Measurements from ENCODE around the gene INTS11. TPM values are rescaled to one million over a fixed set of nuclear protein-coding genes. Genes with fewer than 3 reads are reported as not detected.
A peak's percentile ranks its signal among the peaks of the same experiment; 100 is the strongest.
"Not testable (repeated sequence)": the region's sequence is repeated elsewhere in the genome, so short reads cannot be mapped to it uniquely, and the experiment has no call there.

Gene INTS11
- polyA plus RNA-seq, 1 donor from 2014 or later = 65.8 TPM

DNA sequence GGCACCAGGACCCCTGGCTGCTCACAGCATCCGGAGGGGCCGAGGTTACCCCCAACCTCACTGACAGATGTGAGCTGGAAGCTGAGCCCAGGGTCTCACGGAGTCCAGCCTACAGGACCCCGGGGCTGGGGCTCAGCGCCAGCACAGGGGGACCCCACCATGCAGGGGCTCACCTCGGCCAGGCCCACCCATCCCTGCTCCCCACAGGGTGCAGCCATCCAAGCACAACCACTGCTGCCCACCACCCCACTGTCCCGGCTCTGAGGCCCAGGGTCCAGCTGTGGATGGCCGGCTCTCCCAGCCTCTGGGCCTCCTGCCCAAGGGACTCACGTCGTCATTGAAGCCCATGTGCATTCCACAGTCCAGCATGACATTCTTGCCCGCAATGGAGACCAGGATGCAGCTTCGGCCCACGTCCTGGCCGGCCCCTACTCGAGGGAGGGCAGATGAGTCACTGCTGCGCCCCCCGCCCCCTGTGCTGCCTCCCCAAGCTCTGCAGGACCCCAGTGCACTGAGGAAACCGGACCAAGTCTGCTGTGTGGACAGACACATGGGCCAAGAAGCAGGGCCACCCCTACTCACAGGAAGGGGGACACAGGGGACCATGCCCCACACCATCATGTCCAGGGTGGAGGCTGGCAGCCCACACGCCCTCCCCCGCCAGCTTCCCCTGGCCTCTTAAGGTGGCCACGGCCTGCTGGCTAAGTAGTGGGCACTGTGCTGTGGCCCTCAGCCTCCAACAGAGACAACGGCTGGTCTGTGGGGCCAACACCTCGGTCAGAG is 3.6 kb downstream of the INTS11 start:
- Mint-ChIP-seq H3K9me3 (no peaks in the 10 kb centered on the region), H3K4me3 (no peak overlapping the region), H3K36me3 (peaks cover 1% of the 10 kb centered on the region), H3K27me3 (no peaks in the 10 kb centered on the region), H3K27ac (no peak overlapping the region), H3K4me1 (peaks cover 0 to 12% (median 12%) of the 10 kb centered on the region in 3 donors)

DNA sequence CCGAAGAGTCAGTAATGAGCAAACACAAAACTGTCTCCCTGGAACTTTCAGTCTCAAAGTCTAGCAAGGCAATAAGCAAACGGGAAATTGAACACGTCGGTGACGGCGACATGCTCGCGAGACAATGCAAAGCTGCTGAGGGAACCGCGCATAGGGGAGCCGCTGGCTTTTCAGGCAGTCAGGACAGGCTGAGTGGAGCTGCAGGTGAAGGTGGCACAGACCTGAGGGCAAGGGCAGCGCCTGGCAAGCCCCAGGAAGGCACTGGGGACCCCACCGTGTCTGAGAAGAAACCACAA is 4.9 kb downstream of the INTS11 start:
- Mint-ChIP-seq H3K4me1 (peaks cover 0 to 12% (median 12%) of the 10 kb centered on the region in 3 donors), H3K4me3 (peak overlapping the region in 2 of 4 donors; percentile 6 to 66), H3K36me3 (peaks cover 1% of the 10 kb centered on the region), H3K9me3 (no peaks in the 10 kb centered on the region), H3K27ac (peak overlapping the region in 1 of 3 donors; percentile 32), H3K27me3 (no peaks in the 10 kb centered on the region)

DNA sequence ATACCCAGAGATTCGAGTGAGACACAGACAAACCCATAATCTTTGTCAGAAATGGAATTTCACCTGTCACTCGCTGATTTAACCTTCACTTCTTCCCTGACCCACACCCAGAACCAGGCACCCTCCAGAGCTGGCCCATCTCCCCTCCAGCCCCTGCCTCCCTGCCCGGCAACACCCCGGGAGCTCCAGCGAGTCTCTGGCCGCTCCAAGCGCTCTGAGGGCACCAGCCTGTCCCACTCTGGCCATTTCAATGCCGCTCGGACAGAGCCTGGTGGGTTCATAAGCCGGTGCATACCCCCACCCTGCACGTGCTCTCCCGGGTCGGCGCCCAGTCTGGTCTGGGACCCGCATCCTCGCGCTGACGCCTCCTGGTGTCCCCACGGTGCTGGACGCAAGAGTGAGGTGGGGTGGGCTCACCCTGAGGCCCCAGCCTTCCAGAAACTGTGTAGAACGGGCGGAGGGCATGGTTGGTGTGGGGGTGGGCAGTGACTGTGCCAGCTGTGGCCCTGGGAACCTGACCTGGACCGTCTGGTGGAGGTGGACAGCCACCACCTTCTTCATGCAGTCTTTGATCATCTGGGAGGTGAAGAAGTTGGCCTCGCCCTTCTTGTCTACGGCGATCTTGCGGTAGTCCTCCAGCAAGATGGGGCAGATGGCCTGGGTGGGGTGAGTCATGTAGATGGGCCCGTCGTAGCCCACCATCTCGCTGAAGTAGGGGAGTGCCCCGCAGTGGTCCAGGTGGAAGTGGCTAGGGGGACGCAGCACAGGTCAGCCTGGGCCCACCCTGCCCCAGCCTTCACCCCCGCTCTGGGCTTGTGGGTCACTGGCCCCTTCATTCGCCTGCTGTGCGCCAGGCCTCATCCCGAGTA is 5.4 kb downstream of the INTS11 start:
- Mint-ChIP-seq H3K27ac (peak overlapping the region in 1 of 3 donors; percentile 32), H3K27me3 (no peaks in the 10 kb centered on the region), H3K4me1 (peaks cover 0 to 12% (median 12%) of the 10 kb centered on the region in 3 donors), H3K4me3 (peak overlapping the region in 1 of 4 donors; percentile 66), H3K9me3 (no peaks in the 10 kb centered on the region), H3K36me3 (peaks cover 1% of the 10 kb centered on the region)

- Mint-ChIP-seq H3K36me3 (peaks cover 1% of the 10 kb centered on the region), H3K4me1 (peaks cover 0 to 10% (median 8%) of the 10 kb centered on the region in 3 donors), H3K27me3 (no peaks in the 10 kb centered on the region), H3K4me3 (peak overlapping the region in 1 of 4 donors; percentile 26), H3K27ac (no peak overlapping the region), H3K9me3 (no peaks in the 10 kb centered on the region)
Observed at GRCh38 chr1:1318131-1318652, 6.3 kb downstream of the INTS11 start.

- Mint-ChIP-seq H3K27me3 (no peaks in the 10 kb centered on the region), H3K4me3 (peak overlapping the region in 1 of 4 donors; percentile 79), H3K27ac (no peak overlapping the region), H3K36me3 (peaks cover 1% of the 10 kb centered on the region), H3K4me1 (peaks cover 0 to 6% (median 6%) of the 10 kb centered on the region in 3 donors), H3K9me3 (no peaks in the 10 kb centered on the region)
Observed at GRCh38 chr1:1317420-1317819, 7.0 kb downstream of the INTS11 start.

DNA sequence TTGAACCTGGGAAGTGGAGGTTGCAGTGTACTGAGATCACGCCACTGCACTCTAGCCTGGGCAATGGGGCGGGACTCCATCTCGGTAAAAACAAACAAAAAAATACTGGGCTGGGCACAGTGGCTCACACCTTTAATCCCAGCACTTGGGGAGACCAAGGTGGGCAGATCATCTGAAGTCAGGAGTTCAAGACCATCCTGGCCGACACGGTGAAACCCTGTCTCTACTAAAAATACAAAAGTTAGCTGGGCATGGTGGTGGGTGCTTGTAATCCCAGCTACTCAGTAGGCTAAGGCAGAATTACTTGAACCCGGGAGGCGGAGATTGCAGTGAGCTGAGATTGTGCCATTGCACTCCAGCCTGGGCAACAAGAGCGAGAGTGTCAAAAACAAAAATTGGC is 8.3 kb downstream of the INTS11 start:
- not testable (repeated sequence) for H3K4me1 Mint-ChIP-seq, H3K27me3 Mint-ChIP-seq, H3K9me3 Mint-ChIP-seq, H3K36me3 Mint-ChIP-seq
- peak overlapping the region in 1 of 4 donors; percentile 50 for H3K4me3 Mint-ChIP-seq
- peak overlapping the region in 1 of 3 donors; percentile 39 for H3K27ac Mint-ChIP-seq

DNA sequence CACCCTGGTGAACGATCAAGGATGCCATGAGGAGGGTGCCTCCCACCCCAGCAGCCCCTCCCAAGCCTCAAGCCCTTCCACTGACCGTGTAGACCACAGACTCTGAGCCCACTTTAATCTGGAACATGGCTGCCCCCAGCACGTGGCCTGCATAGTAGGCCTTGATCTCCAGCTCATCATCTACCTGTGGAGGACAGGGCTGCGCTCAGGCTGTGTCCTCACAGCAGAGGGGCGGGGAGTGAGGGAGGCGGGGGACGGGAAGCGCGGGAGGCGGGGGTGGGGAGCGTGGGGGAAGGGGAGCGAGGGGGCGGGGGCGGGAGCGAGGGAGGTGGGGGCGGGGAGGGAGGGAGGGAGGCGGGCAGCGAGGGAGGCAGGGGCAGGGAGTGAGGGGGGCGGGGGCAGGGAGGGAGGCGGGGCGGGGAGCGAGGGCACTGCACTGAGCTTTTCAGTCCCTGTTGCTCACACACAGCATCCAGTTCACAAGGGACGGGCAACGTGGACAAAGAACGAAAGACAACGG is 9.0 kb downstream of the INTS11 start:
- no peak overlapping the region for H3K4me3 Mint-ChIP-seq
- peaks cover 0 to 4% (median 3%) of the 10 kb centered on the region in 3 donors for H3K4me1 Mint-ChIP-seq
- no peaks in the 10 kb centered on the region for H3K9me3 Mint-ChIP-seq
- H3K36me3 Mint-ChIP-seq = peaks cover 1% of the 10 kb centered on the region
- H3K27me3 Mint-ChIP-seq = no peaks in the 10 kb centered on the region
- no peak overlapping the region for H3K27ac Mint-ChIP-seq

DNA sequence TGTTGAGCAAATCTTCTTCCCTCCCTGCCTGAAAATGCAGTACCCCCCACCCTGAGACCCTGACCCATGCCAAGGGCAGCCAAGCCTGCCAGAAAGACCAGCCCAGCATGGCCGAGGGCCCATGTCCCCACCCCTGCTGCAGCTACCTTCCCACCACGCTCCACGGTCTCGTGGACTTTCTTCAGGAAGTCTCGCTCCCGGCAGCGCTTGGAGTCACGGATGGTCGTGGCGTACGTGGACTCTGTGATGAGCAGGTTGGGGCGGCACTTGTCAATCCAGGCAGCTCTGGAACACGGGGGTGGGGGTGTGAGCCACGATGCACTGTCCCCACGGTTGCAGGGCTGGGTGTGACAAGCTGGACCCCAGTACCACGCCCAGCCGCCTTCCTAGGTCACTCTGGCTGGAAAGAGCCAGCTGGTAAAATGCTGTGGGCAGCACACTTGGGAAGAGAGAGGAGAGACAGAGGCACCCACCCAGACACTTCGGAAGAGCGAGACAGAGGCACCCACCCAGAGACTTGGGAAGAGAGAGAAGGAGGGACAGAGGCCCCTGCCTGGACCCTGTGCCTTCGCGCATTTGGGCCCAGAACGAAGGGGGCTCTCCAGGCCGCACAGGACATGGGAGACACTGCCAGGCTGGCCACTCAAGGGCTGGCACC is 9.7 kb downstream of the INTS11 start:
- no peaks in the 10 kb centered on the region for H3K27me3 Mint-ChIP-seq
- H3K4me1 Mint-ChIP-seq = peaks cover 0 to 3% (median 1%) of the 10 kb centered on the region in 3 donors
- peak overlapping the region in 1 of 3 donors; percentile 59 for H3K27ac Mint-ChIP-seq
- H3K4me3 Mint-ChIP-seq = no peak overlapping the region
- no peaks in the 10 kb centered on the region for H3K9me3 Mint-ChIP-seq
- peaks cover 1% of the 10 kb centered on the region for H3K36me3 Mint-ChIP-seq

DNA sequence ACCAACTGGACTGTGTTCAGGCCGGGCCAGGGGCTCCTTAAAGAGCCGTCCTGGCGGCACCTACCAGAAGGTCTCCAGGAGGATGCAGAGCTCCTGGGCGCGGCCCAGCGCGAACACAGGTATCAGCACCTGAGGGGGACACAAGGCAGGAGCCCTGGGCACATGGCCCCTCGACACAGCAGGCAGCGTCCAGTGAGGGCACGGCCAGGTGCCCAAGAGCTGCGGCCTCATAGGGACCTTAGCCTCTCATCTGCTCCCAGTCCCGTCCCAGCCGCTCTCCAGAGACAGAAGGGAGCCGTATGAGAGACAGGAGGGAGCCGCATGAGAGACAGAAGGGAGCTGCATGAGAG is 10.2 kb downstream of the INTS11 start:
- no peaks in the 10 kb centered on the region for H3K27me3 Mint-ChIP-seq
- no peak overlapping the region for H3K27ac Mint-ChIP-seq
- no peaks in the 10 kb centered on the region for H3K9me3 Mint-ChIP-seq
- no peak overlapping the region for H3K4me3 Mint-ChIP-seq
- peaks cover 1% of the 10 kb centered on the region for H3K36me3 Mint-ChIP-seq
- peaks cover 0 to 4% (median 3%) of the 10 kb centered on the region in 3 donors for H3K4me1 Mint-ChIP-seq

DNA sequence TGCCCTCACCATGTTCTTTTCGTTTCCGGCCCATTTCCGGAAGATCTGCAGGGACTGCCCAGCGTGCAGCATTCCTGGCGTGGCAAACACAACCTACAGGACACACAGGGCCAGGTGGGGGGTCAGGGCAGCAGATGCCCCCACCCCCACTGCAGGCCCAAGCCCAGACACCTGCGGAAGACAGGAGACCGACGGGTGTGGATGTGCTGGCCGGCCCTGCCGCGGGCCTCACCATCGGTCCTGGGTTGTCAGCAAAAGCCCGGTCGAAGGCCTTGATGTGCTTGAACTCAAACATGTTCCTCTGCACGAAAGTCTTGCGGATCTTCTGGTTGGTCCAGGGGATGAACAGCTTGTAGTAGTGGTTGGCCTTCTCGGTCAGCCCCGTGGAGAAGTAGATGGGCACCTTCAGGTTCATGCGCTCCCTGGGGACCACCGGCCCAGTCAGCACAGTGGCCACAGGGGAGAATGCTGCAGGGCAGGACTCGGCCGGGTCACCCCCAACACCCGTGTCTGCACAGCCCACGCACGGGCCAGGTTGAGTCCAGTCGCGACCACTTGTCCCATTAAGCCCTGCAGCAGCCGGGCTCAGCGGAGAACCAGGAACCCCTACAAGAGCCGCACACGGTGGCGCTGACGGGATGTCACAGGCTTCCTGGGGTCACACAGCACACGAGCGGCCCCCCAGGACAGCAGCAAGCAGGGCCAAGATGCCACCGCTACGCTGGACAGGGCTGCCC is 10.8 kb downstream of the INTS11 start:
- no peaks in the 10 kb centered on the region for H3K9me3 Mint-ChIP-seq
- H3K4me1 Mint-ChIP-seq = peaks cover 0 to 4% (median 3%) of the 10 kb centered on the region in 3 donors
- H3K36me3 Mint-ChIP-seq = peaks cover 1% of the 10 kb centered on the region
- H3K4me3 Mint-ChIP-seq = peak overlapping the region in 1 of 4 donors; percentile 76
- no peak overlapping the region for H3K27ac Mint-ChIP-seq
- no peaks in the 10 kb centered on the region for H3K27me3 Mint-ChIP-seq

DNA sequence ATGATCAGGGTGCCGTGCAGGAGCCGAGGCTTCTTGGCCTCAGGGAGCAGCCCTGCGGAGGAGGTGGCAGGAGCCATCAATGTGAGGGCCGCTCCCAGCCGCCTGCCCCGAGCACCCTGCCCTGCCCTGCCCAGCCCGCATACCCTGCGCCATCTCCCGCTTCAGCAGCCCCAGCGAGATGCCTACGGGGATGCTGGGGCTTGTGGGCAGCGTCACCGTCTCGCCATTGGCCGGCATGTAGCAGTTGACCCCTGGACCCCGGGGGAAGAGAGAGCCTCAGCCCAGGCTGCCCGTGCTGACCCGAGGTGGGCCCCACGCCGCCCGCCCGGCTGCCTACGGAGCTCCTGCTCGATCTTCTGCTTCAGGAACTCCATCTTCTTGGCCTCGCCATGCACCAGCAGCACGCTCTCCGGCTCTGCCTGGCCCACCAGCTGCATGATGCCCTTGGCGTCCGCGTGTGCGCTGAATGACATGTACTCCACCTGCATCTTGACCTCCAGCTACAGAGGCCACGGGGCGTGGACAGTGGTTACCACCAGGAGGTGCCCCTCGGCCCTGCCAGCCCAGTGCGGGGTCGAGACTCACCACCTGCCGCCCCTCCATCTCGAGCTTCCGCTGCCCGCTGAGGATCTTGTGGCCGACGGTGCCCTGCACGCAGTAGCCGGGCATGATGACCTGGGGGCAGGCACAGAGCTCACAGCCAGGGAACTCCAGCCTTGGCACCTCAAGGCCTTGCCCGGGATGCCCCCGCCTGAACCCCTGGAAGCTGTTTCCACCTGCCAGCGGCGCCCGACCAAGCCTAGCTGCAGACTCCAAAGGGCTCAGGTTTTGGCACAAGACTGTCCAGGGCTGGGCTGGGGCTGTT is 11.8 kb downstream of the INTS11 start:
- Mint-ChIP-seq H3K27me3 (no peaks in the 10 kb centered on the region), H3K27ac (peak overlapping the region in 1 of 3 donors; percentile 78), H3K4me1 (peaks cover 0 to 4% (median 3%) of the 10 kb centered on the region in 3 donors), H3K36me3 (peaks cover 1% of the 10 kb centered on the region), H3K4me3 (peak overlapping the region in 1 of 4 donors; percentile 17), H3K9me3 (no peaks in the 10 kb centered on the region)

- Mint-ChIP-seq H3K27ac (peak overlapping the region in 1 of 3 donors; percentile 71), H3K27me3 (no peaks in the 10 kb centered on the region), H3K9me3 (no peaks in the 10 kb centered on the region), H3K4me1 (peaks cover 5 to 9% (median 6%) of the 10 kb centered on the region in 3 donors), H3K36me3 (no peaks in the 10 kb centered on the region), H3K4me3 (peak overlapping the region in 1 of 4 donors; percentile 51)
Observed at GRCh38 chr1:1311107-1312104, 13.1 kb downstream of the INTS11 start.

Data from IgD-negative memory B cell (primary cell).